Measurements from ENCODE around the gene GOT2.

- TF ChIP-seq CTCF (IDR thresholded peaks at IDR 0.05; ENCODE audit: borderline replicate concordance, extremely low read depth, low read length, poor library complexity, severe bottlenecking), result no peak
- TF ChIP-seq EZH2 (IDR thresholded peaks at IDR 0.05; ENCODE audit: borderline replicate concordance, low read depth, low read length, severe bottlenecking), result no peak
These were observed 17.6 kb downstream of the GOT2 start for GRCh38 chr16:58716468-58716867.

All from DND-41 (cell line).